H9 (cell line): Measurements from ENCODE around the gene BACH1. TPM values are rescaled to one million over a fixed set of nuclear protein-coding genes. Genes with fewer than 3 reads are reported as not detected.

ENCODE experiments used
- DNase-seq: peaks from one replicate; pipeline ENCODE4 v3.0.0-alpha.2; 2017
- H2AFZ ChIP-seq: one replicate; pipeline ENCODE4 v1.6.1; 2013; ENCODE audit warnings: mild to moderate bottlenecking, low read length, control low read depth, moderate library complexity
- H2AK5ac ChIP-seq: 2 replicates; pipeline ENCODE4 v1.6.1; 2013; ENCODE audit warnings: low read length, control low read depth, mixed read lengths; ENCODE audit not compliant: insufficient read length
- H2BK120ac ChIP-seq: one replicate; pipeline ENCODE4 v1.6.1; 2013; ENCODE audit warnings: low read depth, mild to moderate bottlenecking, low read length, control low read depth, inconsistent platforms; ENCODE audit not compliant: poor library complexity, severe bottlenecking
- H2BK12ac ChIP-seq: 2 replicates; pipeline ENCODE4 v1.6.1; 2013; ENCODE audit warnings: low read length, control low read depth, mixed read lengths, low read depth; ENCODE audit not compliant: insufficient read length
- H2BK15ac ChIP-seq: 2 replicates; pipeline ENCODE4 v1.6.1; 2013; ENCODE audit warnings: low read depth, low read length, control low read depth
- H2BK20ac ChIP-seq: one replicate; pipeline ENCODE4 v1.6.1; 2013; ENCODE audit warnings: low read depth, mild to moderate bottlenecking, low read length, control low read depth, inconsistent platforms; ENCODE audit not compliant: poor library complexity, severe bottlenecking
- H2BK5ac ChIP-seq: 2 replicates; pipeline ENCODE4 v1.6.1; 2013; ENCODE audit warnings: low read length, control low read depth, mixed read lengths; ENCODE audit not compliant: insufficient read length
- H3K14ac ChIP-seq: 2 replicates; pipeline ENCODE4 v1.6.1; 2013; ENCODE audit warnings: low read length, control low read depth; ENCODE audit not compliant: insufficient read depth
- H3K18ac ChIP-seq: 2 replicates; pipeline ENCODE4 v1.6.1; 2013; ENCODE audit warnings: low read depth, mild to moderate bottlenecking, mixed read lengths, low read length, control low read depth; ENCODE audit not compliant: insufficient read length
- H3K23ac ChIP-seq: 2 replicates; pipeline ENCODE4 v1.6.1; 2013; ENCODE audit warnings: low read length, control low read depth, mixed read lengths, low read depth; ENCODE audit not compliant: insufficient read length
- H3K23me2 ChIP-seq: 2 replicates; pipeline ENCODE4 v1.6.1; 2013; ENCODE audit warnings: low read depth, mild to moderate bottlenecking, mixed read lengths, low read length, control low read depth; ENCODE audit not compliant: insufficient read length, poor library complexity, severe bottlenecking
- H3K27ac ChIP-seq: 2 replicates; pipeline ENCODE4 v1.5.1; 2013; ENCODE audit warnings: low read length, control low read depth, mixed read lengths, low read depth; ENCODE audit not compliant: insufficient read length
- H3K27me3 ChIP-seq: 2 replicates; pipeline ENCODE4 v1.6.1; 2013; ENCODE audit warnings: low read length, control low read depth, inconsistent platforms; ENCODE audit not compliant: insufficient read depth
- H3K4ac ChIP-seq: 2 replicates; pipeline ENCODE4 v1.6.1; 2013; ENCODE audit warnings: low read depth, mild to moderate bottlenecking, control low read depth, inconsistent platforms, low read length, moderate library complexity
- H3K4me1 ChIP-seq: 2 replicates; pipeline ENCODE4 v1.6.1; 2013; ENCODE audit warnings: low read length, control low read depth, inconsistent platforms; ENCODE audit not compliant: insufficient read depth
- H3K4me2 ChIP-seq: 2 replicates; pipeline ENCODE4 v1.6.1; 2013; ENCODE audit warnings: low read length, control low read depth, mixed read lengths; ENCODE audit not compliant: insufficient read length, insufficient read depth
- H3K56ac ChIP-seq: 2 replicates; pipeline ENCODE4 v1.6.1; 2013; ENCODE audit warnings: low read depth, mild to moderate bottlenecking, mixed read lengths, low read length, control low read depth; ENCODE audit not compliant: insufficient read length
- H3K79me1 ChIP-seq: 2 replicates; pipeline ENCODE4 v1.6.1; 2013; ENCODE audit warnings: low read depth, mild to moderate bottlenecking, moderate library complexity, low read length, control low read depth, inconsistent platforms; ENCODE audit not compliant: insufficient read depth, poor library complexity, severe bottlenecking
- H3K79me2 ChIP-seq: 2 replicates; pipeline ENCODE4 v1.6.1; 2013; ENCODE audit warnings: low read length, control low read depth, inconsistent platforms; ENCODE audit not compliant: insufficient read depth
- H3K9ac ChIP-seq: 2 replicates; pipeline ENCODE4 v1.6.1; 2013; ENCODE audit warnings: low read length, control low read depth, mixed read lengths; ENCODE audit not compliant: insufficient read length; ENCODE audit errors: extremely low read depth
- H3K9me3 ChIP-seq: one replicate; pipeline ENCODE4 v1.6.1; 2013; ENCODE audit warnings: low read depth, low read length, inconsistent platforms; ENCODE audit not compliant: control insufficient read depth
- H3T11ph ChIP-seq: one replicate; pipeline ENCODE4 v1.6.1; 2013; ENCODE audit warnings: mild to moderate bottlenecking, low read length, control low read depth, inconsistent platforms
- H4K20me1 ChIP-seq: one replicate; pipeline ENCODE4 v1.6.1; 2013; ENCODE audit not compliant: control insufficient read depth, insufficient read length, insufficient read depth
- H4K5ac ChIP-seq: 2 replicates; pipeline ENCODE4 v1.6.1; 2013; ENCODE audit warnings: low read depth, mild to moderate bottlenecking, mixed read lengths, low read length, control low read depth; ENCODE audit not compliant: insufficient read length
- H4K8ac ChIP-seq: replicated peaks from 2 replicates; pipeline ENCODE4 v1.6.1; 2013; ENCODE audit warnings: low read length, control low read depth, mixed read lengths, low read depth; ENCODE audit not compliant: insufficient read length
- H4K91ac ChIP-seq: 2 replicates; pipeline ENCODE4 v1.6.1; 2013; ENCODE audit warnings: low read depth, mild to moderate bottlenecking, moderate library complexity, mixed read lengths, low read length, control low read depth; ENCODE audit not compliant: insufficient read length
- H3K27ac Mint-ChIP-seq, 3 experiments: 2 replicates in 2 of 3; 3 replicates in 1 of 3; pipeline ENCODE4 v1.8.0; 2020 to 2021; ENCODE audit warnings: mixed read lengths in 3 of 3, mild to moderate bottlenecking in 1 of 3, moderate library complexity in 1 of 3
- H3K27me3 Mint-ChIP-seq: 2 replicates; pipeline ENCODE4 v1.8.0; 2021; ENCODE audit warnings: low read depth, mild to moderate bottlenecking, moderate library complexity, mixed read lengths
- H3K36me3 Mint-ChIP-seq, 3 experiments: 2 replicates in 2 of 3; 3 replicates in 1 of 3; pipeline ENCODE4 v1.8.0; 2020 to 2021; ENCODE audit warnings: low read depth in 3 of 3, mixed read lengths in 3 of 3; ENCODE audit not compliant: insufficient read depth in 1 of 3
- H3K4me1 Mint-ChIP-seq, 2 experiments: 2 replicates each; pipeline ENCODE4 v1.8.0; 2020; ENCODE audit warnings: mixed read lengths in 2 of 2
- H3K4me3 Mint-ChIP-seq, 2 experiments: 2 replicates in 1 of 2; 3 replicates in 1 of 2; pipeline ENCODE4 v1.8.0; 2020 to 2021; ENCODE audit warnings: mild to moderate bottlenecking in 2 of 2, mixed read lengths in 2 of 2, moderate library complexity in 1 of 2
- H3K9me3 Mint-ChIP-seq, 2 experiments: 2 replicates in 1 of 2; 3 replicates in 1 of 2; pipeline ENCODE4 v1.8.0; 2020; ENCODE audit warnings: mild to moderate bottlenecking in 2 of 2, mixed read lengths in 2 of 2, moderate library complexity in 1 of 2
- WGBS: extraction: QIAGEN DNeasy Blood & Tissue Kit; methylation state at CpG from one replicate; pipeline ENCODE4 v1.1.7; 2013; ENCODE audit warnings: missing lambda C conversion rate, low lambda C conversion rate, mixed read lengths; ENCODE audit not compliant: insufficient read length; ENCODE audit errors: extremely low coverage; 5-methylcytosine and 5-hydroxymethylcytosine counted together
- total RNA-seq: library from RNA; stranded (reverse); gene quantifications from 2 replicates; pipeline ENCODE4 v1.2.1, GENCODE V29; 2021
- TF ChIP-seq, protein P1 (sequence below): fragments of 200-600 bp; sonication (generic); conservative IDR thresholded peaks from 3 replicates; pipeline ENCODE4 v1.8.0; 2021; ENCODE audit warnings: antibody characterized with exemption, mild to moderate bottlenecking

The BACH1 gene
- total RNA-seq, 1 experiment from 2014 or later = 42.4 TPM

DNA sequence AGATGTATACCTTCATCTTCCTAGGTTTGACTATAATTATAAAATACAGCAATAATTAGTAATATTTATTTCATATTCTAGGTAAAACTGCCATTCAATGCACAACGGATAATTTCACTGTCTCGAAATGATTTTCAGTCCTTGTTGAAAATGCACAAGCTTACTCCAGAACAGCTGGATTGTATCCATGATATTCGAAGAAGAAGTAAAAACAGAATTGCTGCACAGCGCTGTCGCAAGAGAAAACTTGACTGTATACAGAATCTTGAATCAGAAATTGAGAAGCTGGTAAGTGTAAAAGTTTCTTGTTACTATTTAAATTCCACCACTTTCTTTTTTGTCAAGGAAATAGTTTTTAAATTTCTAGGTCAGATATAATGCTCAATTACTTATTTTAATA is 30.7 kb downstream of the BACH1 start:
- no peak overlapping the region for H2AFZ ChIP-seq
- no peak overlapping the region for H3K14ac ChIP-seq
- no peak overlapping the region for H3K23ac ChIP-seq
- no peak overlapping the region for H2BK15ac ChIP-seq
- no peaks in the 10 kb centered on the region for H3K9me3 ChIP-seq
- H3K4me1 ChIP-seq = no peaks in the 10 kb centered on the region
- no peaks in the 10 kb centered on the region for H3K27me3 Mint-ChIP-seq
- no peaks in the 10 kb centered on the region for H4K20me1 ChIP-seq
- no peak overlapping the region for H3T11ph ChIP-seq
- no peak overlapping the region for H2BK5ac ChIP-seq
- H3K36me3 Mint-ChIP-seq = peaks cover 11 to 19% (median 15%) of the 10 kb centered on the region in 3 experiments; a peak in 6 of 7 replicates
- no peak overlapping the region for H3K9ac ChIP-seq
- no peak overlapping the region for H4K5ac ChIP-seq
- no peak overlapping the region for H3K4me3 Mint-ChIP-seq
- H3K18ac ChIP-seq = no peak overlapping the region
- no CpG with 5 or more reads among the region's 5 CpGs for WGBS
- no peaks in the 10 kb centered on the region for H3K4me1 Mint-ChIP-seq
- no peak overlapping the region for H3K27ac ChIP-seq
- no peaks in the 10 kb centered on the region for H3K79me1 ChIP-seq
- no peak overlapping the region for H3K27ac Mint-ChIP-seq
- no peak overlapping the region for H2AK5ac ChIP-seq
- no peaks in the 10 kb centered on the region for H3K27me3 ChIP-seq
- H2BK12ac ChIP-seq = no peak overlapping the region
- H2BK20ac ChIP-seq = no peak overlapping the region
- H2BK120ac ChIP-seq = no peak overlapping the region
- TF ChIP-seq, protein P1, sequence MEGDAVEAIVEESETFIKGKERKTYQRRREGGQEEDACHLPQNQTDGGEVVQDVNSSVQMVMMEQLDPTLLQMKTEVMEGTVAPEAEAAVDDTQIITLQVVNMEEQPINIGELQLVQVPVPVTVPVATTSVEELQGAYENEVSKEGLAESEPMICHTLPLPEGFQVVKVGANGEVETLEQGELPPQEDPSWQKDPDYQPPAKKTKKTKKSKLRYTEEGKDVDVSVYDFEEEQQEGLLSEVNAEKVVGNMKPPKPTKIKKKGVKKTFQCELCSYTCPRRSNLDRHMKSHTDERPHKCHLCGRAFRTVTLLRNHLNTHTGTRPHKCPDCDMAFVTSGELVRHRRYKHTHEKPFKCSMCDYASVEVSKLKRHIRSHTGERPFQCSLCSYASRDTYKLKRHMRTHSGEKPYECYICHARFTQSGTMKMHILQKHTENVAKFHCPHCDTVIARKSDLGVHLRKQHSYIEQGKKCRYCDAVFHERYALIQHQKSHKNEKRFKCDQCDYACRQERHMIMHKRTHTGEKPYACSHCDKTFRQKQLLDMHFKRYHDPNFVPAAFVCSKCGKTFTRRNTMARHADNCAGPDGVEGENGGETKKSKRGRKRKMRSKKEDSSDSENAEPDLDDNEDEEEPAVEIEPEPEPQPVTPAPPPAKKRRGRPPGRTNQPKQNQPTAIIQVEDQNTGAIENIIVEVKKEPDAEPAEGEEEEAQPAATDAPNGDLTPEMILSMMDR = no peak
- no peaks in the 10 kb centered on the region for H3K23me2 ChIP-seq
- no peak overlapping the region for H3K4me2 ChIP-seq
- H4K8ac ChIP-seq = no peak overlapping the region
- DNase-seq = no peak
- H3K4ac ChIP-seq = no peak overlapping the region
- H4K91ac ChIP-seq = no peak overlapping the region
- no peak overlapping the region for H3K56ac ChIP-seq
- no peaks in the 10 kb centered on the region for H3K9me3 Mint-ChIP-seq
- no peaks in the 10 kb centered on the region; the same call in 1 of the 2 replicates for H3K79me2 ChIP-seq
